CMK (cell line): ENCODE data around the gene MINDY4B.

ENCODE experiments used
- DNase-seq: peaks from one replicate; pipeline ENCODE4 v3.0.0-alpha.2; 2010; ENCODE audit warnings: low read depth

MINDY4B gene

DNA sequence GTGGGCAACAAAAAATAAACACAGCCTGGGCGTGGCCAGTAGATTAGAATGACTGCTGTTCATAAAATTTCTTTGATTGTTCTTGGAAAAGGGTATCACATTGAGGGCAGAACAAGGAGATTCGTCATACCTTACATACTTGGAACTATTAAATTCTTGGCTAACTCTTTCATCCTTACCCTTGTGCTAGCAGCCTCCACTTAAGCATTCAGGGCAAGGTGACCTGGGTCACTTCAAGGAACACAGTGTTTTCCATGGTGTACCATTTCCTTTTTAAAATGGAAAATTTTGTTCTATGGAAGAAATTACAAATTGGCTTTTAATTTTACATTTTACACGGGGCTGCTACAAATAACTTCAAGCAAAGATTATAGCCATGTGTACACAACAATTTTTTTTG lies 60.8 kb downstream of the MINDY4B start:
- no peak for DNase-seq

GRCh38 chr3:150843241-150843640 lies 62.0 kb downstream of the MINDY4B start:
- no peak for DNase-seq

DNA sequence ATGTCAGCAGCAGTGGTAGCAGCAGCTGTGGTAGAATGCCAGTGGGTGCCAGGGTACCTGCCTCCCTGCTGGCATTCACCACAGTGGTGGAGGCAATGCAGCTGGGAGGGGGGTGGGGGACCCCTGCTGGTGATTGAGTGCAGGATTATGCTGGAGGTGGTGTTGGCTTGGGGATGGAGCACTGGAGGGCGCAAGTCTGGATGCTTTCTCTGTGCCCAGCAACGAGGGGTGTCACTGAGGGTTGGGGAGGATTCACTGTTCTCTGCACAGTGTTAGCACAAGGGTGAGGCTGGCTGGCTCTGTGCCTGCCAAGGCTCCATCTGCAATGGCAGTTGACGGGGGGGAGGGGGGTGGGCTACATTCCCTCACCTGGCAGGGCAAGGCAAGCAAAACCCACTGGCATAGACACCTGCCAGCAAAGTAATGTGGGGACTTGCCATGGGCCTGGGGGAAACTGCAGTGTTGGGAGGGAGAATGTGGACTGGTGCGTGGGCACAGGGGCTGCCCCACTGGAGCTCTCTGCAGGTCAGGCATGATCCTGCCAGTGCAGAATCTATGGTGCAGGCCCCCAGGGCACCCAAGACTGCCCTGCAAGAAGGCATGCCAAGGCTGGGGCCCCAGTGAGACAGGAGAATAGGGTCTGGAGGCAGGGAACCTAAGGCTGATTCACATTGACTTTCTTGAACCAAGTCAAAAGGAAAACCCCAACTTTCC lies 64.3 kb downstream of the MINDY4B start:
- DNase-seq = no peak

- no peak for DNase-seq
Observed at GRCh38 chr3:150830745-150831144, 74.5 kb downstream of the MINDY4B start.

GRCh38 chr3:150830094-150830681 lies 75.1 kb downstream of the MINDY4B start:
- DNase-seq = no peak

DNA sequence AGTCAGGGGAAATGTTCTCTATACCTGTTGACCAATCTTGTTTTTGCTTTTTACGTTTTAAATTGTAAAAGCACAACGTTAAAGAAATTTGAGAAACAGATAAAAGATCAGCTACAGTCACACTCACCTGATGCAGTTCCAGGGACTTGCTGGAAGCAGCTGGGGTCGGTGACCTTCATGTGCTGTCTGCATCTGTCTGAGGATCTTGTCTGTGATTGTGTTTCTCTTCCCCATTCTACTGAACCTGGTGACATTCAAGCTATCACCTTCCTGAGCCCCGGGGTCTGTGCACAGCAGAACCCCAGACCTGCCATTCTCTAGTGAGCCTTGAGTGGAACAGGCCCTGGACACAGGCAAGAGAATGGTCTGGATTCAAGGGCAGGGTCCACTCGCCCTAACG lies 75.8 kb downstream of the MINDY4B start:
- DNase-seq = no peak

DNA sequence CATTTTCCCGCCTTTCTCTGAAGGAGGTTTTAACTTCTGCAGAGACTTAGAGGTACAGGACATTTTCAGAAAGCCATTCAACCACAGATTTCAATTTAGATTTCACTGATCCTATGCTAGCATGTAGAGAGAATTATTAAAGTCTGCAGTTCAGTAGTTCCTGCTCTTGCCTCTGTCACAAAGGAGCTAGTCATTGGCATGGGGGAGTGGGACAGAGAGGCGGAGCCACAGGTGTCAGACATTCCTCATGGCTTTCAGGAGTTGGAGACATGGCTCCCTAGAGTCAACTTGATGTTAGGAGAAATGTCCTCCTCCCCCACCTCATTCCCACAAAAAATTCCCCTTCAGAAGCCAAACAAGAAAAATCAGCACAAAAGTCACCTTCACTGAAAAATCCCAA lies 76.2 kb downstream of the MINDY4B start:
- DNase-seq = no peak

DNA sequence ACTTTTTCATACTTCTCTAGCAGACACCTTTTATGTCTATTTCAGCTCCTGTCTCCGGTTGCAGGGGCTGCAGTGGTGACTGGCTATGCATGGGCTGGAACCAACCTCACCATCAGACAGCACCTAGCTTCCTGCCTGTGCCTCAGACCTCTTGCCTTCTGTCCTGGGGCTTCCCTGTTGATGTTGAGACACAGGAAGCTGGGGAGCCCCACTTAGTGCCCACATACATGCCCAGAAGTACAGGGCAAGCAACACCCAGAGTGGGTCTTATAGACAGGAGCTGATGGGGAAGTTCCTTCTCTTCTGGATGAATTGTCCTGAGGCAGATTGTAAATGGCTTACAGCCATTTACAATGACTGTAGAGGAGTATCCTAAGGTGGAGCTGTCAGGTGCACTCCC lies 77.0 kb downstream of the MINDY4B start:
- DNase-seq = no peak

DNA sequence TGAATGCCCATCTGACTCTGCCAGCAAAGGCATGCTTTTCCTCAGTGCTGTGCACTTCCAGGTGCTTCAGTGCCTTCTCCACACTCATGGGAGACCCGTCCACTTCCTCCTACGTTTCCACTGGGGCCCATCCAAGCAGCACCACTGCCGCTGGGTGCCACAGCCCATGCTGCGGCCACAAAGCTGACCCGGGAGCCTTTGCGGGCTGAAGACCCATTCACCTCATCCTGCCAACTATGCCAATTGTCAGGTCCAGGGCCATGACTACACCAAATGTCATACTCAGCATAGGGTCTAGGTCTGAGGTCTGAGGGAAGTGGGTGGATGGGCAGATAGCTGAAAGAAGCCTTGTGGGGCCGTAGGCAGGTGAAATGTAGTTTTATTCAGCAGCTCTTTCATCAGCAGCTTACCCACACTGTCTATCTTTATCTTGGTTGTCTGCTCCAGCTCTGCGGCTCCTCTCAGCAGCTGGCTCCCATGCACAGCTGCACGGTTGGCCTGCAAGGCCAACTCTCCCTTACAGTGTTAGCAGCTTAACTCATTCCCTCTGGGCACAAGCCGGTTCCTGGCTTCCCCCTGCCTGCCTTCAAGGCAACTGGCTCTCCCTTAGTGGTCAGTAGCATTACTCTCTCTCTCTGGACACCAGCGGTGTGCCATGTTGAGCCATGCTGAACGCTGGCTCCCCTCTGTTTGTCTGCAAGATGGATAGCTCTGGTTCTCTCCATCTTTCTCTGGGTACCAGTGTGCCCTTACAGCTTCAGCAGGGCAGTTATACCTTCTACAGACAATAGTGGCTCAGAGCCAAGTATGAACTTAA lies 78.6 kb downstream of the MINDY4B start:
- no peak for DNase-seq

DNA sequence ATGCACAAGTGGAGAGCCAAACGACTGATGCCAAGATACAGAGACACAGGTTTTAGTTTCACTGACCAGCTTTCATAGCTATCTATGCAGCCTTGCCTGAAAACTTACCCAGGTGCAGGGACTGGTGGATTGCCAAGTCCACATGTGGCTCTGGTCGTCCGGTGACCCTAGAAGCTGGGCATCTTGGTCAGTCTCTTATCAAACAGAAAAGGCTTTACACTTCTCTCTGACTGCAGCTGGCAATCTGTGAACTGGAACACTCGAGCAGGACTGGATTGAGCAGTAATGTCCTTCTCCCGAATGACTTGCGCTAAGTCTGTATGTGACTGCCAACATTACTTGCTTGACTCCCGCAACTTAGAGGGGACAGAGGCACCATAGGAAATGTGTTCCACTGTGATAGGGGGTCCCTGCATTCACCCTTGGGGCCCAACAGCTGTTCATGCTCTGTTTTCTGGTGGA lies 79.3 kb downstream of the MINDY4B start:
- no peak for DNase-seq

- no peak for DNase-seq
Observed at GRCh38 chr3:150825192-150825915, 79.9 kb downstream of the MINDY4B start.

DNA sequence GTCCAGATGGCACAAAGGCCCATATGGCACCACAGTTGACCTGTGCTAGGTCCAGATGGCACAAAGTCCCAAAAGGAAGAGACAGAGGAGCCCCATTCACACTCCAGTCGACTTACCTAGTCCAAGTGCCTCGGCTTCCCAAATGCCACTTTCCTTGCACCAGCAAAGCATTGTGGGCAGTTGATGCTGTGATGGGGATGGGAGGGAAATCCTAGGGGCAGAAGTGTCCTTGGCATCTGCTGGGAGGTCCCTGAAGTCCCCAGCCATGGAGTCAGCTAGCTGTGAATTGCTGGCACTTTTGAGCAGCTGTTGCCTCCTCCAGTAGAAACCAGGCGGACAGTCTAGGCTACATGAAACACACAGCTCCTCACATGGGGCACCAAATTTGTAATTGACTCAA lies 82.0 kb downstream of the MINDY4B start:
- no peak for DNase-seq

- no peak for DNase-seq
Observed at GRCh38 chr3:150822636-150823035, 82.6 kb downstream of the MINDY4B start.
